HG03457 (cell line): ENCODE measurements around the gene EPHA8.

ENCODE experiments used
- ATAC-seq: cut with Tn5 transposase; IDR thresholded peaks from one replicate; pipeline ENCODE4 v1.9.1; 2021; ENCODE audit warnings: moderate number of reproducible peaks; ENCODE audit not compliant: unreplicated experiment

Gene EPHA8

DNA sequence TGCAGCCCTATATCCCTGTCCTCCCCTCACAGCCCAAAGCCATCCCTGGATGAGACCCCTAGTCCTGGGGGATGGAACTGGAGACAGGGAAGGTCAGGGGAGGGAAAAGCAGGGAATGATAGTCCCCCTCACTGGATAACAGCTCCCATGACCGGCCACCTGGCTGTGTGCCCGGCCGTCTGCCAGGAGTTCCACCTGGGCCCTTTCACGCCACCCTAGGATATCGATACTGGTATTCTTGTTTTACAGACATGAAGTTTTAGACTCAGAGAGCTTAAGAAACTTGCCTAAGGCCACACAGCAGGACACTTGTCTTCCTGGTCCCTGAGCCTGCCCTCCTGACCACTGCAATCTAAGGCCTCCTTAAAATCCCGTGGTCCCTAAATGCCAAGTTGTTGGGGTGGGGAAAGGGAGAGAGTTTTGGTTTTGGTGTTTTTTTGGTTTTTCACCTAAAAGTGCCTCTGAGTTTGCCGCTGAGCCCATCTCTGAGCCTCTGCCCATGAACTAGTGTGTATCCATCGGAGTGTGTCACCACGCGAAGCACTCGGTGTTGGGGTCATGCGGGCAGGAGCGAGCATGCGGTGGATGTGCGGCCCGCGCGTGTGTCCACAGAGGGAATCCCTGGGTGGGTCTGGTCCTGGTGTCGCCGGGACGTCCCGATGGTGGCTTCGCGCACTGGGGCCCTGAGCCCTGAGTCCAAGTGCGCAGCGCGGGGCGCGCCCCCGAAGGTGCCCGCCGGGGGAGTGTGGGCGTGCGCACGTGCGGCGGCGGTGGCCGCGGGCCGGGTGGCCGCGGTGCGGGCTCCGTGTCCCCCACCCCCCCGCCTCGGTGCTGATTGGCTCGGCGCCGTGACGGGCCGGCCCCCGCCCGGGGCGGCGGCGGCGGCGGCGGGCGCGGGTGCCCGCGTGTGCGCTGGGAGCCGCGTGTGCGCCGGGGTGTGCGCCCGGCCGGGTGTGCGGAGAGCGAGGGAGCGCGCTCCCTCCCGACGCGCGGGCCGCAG is at the start of gene EPHA8:
Gene EPHA8, plus strand, starts transcription at position 906 of the 1,000 bp plus-strand sequence. CDS start 147 bp downstream, outside the sequence.
- no peak for ATAC-seq

DNA sequence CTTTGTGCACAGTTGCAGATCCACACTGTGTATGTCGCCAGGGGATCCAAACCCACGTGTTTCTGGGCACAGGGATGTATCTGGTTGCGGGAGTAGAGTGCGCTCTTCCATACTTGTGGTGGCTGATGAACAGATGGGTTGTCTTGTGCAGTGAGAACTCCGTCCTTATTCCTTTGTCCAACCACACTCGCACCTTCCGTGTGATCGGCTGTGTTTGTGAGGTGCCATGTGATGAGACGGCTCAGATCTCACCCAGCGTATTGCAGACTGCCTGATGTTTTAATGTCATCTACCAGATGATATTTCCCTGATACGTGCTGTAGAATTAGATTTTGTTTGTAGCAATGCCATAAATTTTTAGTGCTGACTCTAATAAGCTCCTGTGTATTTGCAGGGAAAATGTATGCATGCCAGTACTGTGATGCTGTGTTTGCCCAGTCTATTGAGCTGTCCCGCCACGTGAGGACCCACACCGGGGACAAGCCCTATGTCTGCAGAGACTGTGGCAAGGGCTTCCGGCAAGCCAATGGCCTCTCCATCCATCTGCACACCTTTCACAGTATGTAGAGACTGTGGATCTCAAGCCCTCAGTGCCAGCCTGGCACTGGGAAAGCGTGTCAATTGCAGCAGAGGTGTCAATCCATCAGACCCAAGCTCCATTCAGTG is 46.2 kb upstream of the EPHA8 start:
- no peak for ATAC-seq

DNA sequence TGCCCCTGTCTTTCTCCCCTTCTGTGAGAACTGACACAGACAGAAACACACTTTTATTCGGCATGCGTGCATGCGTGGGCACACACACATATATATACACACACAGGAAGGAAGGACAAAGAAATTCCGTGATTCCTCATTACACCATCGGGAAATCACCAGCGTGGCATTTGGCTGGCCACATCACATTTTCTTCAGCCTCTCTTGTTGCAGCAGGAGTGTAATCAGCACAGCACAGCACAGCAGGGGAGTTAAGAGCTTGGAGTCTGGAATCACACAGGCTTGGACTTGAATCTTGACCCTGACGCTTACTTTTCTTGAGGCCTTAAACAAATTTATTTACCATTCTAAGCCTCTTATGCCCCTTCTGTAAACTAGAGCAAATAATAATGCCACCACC is 45.3 kb upstream of the EPHA8 start:
- ATAC-seq, result no peak

DNA sequence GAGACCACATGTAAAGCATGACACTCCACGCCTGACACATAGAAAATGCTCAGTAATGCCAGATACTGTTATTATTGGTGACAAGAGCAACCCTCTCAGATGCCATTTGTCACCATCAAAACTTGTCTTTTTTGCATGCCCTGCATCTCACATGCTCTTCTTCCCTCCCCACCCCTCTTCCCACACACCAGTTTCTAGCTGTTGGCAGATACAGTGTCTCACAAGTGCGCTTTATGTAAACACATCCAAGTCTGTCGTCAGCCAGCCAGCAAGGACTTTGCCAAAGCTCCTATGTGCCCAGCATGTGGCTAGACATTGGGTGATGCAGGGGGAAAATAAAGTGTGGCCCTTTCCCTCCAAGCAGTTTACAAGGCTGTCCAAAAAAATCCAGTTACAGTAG is 44.9 kb upstream of the EPHA8 start:
- ATAC-seq, result no peak

DNA sequence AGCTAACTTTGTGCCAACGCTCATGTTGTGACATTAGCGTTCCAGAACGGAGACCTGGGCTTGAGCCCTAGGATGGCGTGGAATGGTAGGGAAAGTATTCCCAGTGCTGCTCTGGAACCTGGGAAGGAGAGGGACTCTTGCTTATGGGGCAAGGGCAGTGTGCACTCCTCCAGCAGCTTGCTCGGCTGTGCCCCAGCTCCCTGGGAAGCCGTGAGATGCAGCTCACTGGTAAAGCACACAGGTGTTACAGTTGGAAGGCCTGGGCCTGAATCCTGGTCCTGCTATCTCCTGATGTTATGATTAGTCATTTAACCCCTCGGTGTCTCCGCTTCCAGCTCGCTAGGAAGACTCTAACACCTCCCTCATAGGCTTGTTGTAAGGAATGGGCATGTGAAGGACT is 42.4 kb upstream of the EPHA8 start:
- no peak for ATAC-seq

DNA sequence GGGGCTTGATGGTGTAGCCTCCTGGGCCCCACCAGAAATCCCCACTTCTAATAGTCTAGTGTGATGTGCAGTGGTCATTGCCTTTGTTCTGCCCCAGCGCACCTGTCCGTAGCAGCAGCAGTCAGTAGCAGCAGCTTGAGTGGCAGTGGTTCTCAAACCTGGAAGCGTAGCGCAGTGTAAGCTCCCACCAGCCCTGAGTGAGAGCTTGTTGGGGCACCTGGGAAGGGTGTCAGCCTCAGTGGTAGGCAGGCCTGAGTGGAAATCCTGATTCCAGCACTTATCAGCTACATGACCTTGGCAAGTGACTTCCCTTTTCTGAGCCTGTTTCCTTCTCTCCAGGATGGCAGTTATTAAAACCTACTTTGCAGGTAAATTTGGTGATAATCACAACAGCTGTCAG is 41.6 kb upstream of the EPHA8 start:
- no peak for ATAC-seq

DNA sequence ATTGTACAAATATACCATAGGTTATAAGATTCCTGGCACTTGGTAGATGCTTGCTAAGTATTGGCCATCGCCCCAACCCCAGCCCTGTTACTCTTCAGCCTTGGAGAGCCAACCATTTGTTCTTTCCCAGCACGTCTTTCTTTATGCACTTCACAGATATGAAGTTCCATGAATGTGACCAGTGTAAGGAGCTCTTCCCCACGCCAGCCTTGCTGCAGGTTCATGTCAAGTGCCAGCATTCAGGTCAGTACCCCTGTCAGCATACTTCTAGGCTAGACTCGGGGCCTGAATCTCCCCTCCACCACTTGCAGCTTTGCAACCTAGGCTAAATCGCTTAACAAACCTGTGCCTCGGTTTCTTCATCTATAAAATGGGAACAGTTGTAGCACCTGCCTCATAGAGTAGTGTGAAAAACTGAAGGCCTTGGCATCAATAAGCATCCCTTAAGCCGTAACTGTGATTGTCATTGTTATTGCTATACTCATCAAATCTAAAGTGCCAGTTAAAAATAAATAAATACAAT is 41.0 kb upstream of the EPHA8 start:
- ATAC-seq, result no peak

DNA sequence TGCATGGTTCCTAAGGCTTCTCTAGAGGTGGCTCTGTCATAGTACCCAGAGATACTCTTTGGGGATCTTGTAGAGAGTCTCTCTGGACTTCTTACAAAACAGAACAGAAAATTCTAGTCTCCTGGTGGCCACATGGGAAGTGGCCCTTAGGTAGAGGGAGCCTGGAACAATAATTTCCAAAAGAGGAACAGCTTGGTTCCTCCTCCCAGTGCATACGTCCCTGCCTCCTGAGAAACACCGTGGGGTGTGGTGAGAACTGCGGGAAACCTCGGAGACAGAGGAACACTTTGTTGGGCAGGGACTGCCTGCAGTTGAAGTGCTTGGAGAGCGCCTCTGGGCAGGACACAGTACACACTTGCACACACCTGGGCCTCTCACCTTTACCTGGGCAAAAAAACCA is 38.8 kb upstream of the EPHA8 start:
- no peak for ATAC-seq

DNA sequence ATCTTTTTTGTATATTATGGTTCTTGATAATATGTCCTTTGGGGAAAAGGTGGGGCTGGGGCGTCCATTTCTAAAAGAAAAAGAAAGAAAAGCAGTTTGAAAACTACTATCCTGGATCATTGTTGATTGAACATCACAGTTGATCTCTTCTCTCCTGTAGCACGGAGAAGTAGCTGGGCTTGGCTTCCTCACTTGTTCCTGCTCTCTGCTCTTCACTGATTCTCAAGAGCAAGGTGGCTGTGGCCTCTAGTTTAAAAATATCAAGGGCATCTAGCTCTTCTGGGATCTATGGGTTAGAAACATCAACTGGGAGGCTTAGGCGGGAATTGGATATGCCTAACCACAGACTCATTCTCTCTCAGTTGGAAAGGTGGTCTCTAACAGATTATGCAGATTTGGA is 38.1 kb upstream of the EPHA8 start:
- ATAC-seq, result no peak

DNA sequence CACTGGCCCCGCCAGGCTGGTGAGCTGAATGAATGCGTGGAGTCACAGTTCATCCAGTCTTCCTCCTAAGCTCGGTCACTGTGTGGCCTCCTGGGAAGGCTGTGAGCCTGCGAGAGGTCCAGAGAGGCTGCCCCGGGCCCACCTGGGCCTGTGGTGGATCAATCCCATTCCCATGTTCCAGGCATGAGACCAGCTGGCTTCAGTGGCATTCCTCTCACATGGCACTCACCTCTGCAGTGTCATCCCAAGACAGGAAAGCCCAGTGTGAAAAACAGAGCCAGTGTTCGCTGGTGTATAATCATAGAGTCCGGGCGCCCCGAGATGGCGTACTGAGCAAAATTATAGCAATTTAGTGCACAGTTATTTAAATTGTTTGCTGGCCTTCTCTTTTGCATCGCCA is 37.6 kb upstream of the EPHA8 start:
- ATAC-seq, result no peak

DNA sequence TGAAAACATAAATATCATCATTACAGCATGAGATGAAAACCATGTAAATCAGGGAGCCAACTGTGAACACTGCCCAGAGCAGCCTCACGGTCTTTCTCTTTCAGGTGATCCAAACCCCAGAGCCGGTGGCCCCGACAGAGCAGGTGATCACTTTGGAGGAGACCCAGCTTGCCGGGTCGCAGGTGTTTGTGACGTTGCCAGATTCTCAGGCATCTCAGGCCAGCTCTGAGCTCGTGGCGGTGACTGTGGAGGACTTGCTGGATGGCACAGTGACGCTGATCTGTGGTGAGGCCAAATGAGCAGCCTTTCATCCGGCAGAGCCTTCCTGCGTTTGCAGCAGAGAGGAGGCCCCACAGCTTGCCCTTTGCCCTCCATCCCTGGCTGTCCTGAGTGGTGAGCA is 37.2 kb upstream of the EPHA8 start:
- no peak for ATAC-seq

DNA sequence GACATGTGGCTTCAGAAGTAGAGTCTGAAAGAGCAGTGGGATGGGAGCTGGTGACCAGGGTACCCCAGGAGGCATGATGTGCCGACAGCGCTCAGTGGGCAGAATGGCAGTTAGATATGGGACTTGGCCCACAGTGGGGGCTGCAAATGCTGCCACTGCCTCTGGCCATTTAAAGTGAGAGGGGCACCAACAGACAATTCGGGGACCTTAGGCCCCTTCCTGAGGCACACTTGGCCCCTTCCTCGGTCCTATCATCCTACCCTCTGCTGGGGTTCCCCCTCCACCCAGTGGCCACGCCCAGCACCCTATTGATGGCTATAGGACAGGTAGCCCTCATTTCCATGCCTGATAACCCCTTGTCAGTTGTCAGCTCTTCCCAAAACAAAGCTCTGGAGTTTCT is 36.6 kb upstream of the EPHA8 start:
- ATAC-seq, result no peak

DNA sequence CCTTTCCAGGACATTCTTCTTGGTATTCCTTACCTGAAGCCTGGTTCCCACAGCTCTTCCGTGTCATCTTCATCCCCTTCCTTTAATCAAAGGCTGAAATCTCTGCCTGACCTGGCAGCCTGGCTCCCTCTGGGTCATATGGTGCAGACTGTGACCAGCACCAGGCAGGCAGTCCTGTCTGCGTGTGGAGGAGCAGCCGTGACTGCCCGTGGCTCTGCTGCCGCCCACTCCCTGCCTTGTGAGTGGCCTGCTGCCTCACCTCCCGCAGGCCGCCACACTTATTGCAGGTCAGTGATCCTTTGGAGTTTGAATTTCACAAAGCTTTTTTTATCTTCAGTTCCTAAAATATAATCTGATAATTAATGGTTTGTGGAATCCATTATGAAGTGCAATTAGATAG is 36.2 kb upstream of the EPHA8 start:
- ATAC-seq, result no peak

DNA sequence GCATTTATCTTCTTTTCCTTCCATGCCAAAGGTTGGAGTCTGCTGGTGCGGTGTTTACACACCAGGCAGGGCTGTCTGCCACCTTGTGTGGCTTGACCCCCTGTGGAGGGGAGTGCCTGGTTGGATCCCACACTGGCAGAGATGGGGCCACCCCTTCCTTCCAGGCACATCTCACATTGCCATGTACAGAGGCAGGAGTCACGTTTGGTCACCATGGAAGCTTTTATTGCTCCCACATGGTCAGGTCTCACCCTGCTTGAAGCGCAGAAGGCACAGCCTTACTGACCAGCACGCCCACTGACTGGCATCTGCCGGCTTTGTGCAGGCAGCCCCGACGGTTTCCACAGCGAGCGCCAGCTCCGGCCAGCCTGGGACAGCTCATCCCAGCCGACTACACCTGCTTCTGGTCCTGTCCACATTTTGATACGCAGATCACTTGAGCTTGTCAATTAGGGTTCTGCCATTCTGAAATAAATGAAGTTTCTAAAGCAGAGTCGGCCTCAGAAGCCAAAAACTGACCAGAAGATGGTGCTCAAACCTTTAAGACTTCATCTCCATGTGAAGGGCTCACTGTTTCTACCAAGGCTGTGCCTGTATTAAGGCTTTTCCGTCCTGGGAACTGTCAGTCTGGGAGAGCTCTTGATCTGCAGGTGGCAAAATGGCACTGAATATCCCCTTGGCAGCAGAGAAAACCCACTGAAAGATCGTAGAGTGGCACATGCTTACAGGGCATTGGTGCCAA is 35.6 kb upstream of the EPHA8 start:
- no peak for ATAC-seq

DNA sequence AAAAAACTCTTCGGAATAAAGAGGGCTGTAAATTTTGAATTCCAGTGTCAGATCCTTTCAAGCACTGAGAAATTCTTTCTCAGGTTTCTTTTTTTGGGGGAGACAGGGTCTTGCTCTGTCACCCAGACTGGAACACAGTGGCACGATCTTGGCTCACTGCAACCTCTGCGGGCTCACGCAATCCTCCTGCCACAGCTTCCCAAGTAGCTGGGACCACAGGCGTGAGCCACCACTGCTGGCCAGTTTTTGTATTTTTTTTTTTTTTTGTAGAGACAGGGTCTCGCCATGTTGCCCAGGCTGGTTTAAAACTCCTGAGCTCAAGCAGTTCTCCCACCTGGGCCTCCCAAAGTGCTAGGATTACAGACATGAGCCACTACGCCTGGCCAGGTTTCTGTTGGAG is 34.8 kb upstream of the EPHA8 start:
- ATAC-seq, result no peak

DNA sequence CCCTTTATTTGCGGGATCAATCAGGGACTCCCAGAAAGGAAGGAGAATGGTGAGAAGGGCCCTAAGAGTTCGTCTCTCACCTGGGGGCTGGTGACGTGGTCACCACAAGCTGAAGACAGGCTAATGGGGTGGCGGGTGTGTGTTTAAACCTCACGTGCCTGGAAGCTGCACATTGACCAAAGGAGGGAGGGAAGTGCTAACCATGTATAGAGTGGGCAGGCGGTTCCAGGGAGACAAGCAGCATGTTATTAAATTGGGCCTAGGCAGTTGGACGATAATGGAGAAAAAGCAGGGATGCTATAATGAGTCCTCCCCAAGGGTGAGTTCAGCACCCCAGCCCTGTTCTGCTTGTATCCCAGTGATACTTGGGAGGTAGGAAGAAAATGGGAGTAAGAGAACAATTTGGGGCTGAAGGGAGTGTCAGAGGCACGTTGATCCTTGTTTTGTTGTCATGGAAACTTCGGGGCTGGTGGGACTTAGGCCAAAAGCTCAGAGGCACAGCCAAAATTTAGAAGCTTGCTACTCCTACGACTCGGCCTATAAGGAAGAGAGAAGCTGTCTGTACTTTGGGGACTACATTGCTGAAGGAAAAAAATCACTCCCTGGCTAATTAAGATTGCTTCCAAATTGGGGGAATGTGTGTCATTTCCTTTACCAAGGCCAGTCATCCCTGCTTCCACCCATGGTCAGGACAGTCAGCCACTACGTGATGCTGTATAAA is 33.2 kb upstream of the EPHA8 start:
- ATAC-seq, result no peak

DNA sequence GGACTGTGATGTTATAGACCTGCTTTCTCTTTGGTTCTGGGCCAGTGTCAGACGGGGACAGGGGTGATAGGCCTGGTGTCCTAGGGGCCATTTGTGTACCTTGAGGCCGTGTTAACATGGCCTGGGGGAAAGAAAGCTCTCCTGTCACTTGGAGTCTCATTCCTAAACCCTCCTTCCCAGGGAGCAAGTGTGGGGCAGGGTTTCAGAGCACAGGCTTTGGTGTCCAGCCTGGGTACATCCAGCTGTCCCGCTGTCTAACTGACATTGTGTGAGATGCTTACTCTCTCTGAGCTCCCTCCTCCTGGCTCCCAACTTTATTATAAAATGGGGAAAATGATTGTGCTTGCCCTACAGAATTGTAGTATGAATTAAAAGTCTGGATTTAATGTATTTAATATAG is 32.6 kb upstream of the EPHA8 start:
- no peak for ATAC-seq

DNA sequence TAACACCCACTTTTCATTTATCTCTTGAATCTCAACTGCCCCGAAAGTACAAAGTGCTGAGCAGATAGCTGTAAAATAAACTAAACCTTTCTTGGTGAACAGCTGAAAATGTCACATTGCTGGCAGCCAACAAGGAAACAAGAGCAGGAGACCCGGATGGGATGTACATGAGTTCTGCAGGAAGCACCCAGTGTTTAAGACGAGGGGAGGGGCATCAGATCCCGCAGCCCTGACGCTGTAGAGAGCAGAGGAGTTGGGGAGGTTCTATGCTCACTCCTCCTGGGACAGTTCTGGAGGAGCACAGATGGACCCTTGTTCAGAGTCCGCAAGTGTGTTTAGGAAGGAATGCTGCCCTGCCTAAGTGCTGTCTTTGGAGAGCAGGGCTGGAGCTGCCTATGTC is 32.0 kb upstream of the EPHA8 start:
- no peak for ATAC-seq

DNA sequence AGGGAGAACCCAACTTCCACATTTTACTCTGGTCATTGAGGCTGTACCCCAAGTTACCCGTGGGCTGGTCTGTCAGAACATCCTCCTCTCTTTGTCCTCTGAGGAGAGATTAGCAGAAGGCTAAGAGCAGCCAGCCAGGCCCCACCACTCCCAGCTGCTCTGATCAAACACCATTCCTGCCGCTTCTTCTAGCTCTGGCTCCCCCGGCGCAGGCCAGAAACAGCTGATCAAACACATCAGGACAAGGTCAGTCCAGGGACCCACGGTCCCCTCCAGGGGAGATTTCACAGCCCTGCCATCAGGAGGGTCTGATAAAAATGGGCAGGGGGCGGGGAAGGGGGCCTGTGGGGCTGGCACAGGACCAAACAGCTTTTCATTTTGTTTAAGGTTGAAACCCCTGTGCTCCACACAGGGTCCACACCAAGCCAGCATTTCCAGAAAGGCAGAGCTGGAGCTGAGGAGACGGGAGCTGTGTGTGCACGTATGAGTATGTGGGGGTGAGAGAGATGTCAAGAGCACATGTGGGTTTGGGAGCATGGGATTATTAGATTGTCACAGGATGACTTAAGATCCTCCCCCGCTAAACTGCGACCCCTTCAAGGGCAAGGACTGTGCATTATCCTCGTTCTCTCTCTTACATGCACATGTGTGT is 29.9 kb upstream of the EPHA8 start:
- no peak for ATAC-seq

DNA sequence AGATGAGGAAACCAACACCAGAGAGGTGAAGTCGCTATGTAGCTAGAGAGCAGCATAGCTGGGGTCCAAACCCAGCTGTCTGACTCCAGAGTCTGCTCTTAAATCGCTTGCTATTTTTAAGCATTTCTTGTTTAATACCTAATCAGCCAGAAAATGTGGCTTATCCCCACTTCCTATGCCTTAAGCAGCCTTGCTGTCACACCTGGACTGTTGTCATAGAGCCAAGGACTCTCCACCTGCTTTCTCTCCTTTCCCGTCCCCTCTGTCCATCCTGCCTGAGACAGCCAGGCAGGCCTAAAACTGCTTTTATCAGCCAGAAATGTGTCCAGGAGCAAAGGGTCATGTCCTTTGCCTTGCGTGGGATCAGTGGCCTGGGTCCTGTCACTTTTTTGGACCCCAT is 28.3 kb upstream of the EPHA8 start:
- no peak for ATAC-seq
